ENCODE measurements around the gene TUSC2.

The TUSC2 gene

GRCh38 chr3:50276762-50277101 is 51.3 kb downstream of the TUSC2 start:
- in situ Hi-C loops (cut with MboI; ENCODE audit: low sequenced_read_pairs), result no loop called here

GRCh38 chr3:50275996-50276761 is 51.8 kb downstream of the TUSC2 start:
- in situ Hi-C loops (cut with MboI; ENCODE audit: low sequenced_read_pairs), result no loop called here

- in situ Hi-C loops (cut with MboI; ENCODE audit: low sequenced_read_pairs), result no loop called here
Observed at GRCh38 chr3:50275141-50275995, 52.7 kb downstream of the TUSC2 start.
